Heart right ventricle (tissue), 16 donors: ENCODE data around the gene OR52A1. TPM values are rescaled to one million over a fixed set of nuclear protein-coding genes. Genes with fewer than 3 reads are reported as not detected.

Source experiments
- ATAC-seq, 8 donors: fragments of 200-7000 bp; cut with Tn5 transposase; one replicate each; pipeline ENCODE4 v1.9.1; 2020; ENCODE audit warnings: mild to moderate bottlenecking in 8 of 8, moderate library complexity in 8 of 8, moderate number of reproducible peaks in 1 of 8
- DNase-seq, 2 donors: peaks; one replicate each; pipeline ENCODE4 v3.0.0-alpha.2; 2020
- H3K27ac ChIP-seq, 10 donors: fragments of 200-600 bp; sonication (generic) in 2 of 10; one replicate each; pipeline versions ENCODE4 v1.5.0 to v1.8.0; 2020 to 2022; ENCODE audit warnings: mild to moderate bottlenecking in 3 of 10
- H3K27me3 ChIP-seq, 7 donors: fragments of 200-600 bp; one replicate each; pipeline ENCODE4 v1.8.0; 2021 to 2022; ENCODE audit warnings: mild to moderate bottlenecking in 2 of 7
- H3K36me3 ChIP-seq, 9 donors: fragments of 200-600 bp; sonication (generic) in 1 of 9; one replicate each; pipeline versions ENCODE4 v1.5.0 to v1.8.0; 2020 to 2022; ENCODE audit warnings: mild to moderate bottlenecking in 2 of 9
- H3K4me1 ChIP-seq, 9 donors: fragments of 200-600 bp; sonication (generic) in 1 of 9; one replicate each; pipeline versions ENCODE4 v1.5.0 to v1.8.0; 2020 to 2022; ENCODE audit warnings: mild to moderate bottlenecking in 4 of 9
- H3K4me3 ChIP-seq, 10 donors: fragments of 200-600 bp; sonication (generic) in 2 of 10; one replicate each; pipeline versions ENCODE4 v1.5.0 to v1.8.0; 2020 to 2022; ENCODE audit warnings: mild to moderate bottlenecking in 7 of 10, moderate library complexity in 2 of 10
- H3K9me3 ChIP-seq, 11 donors: fragments of 200-600 bp in 10 of 11; sonication (generic) in 2 of 11; one replicate each; pipeline versions ENCODE4 v1.5.0 to v1.8.0; 2013 to 2022; ENCODE audit warnings: mild to moderate bottlenecking in 2 of 11, control low read depth in 1 of 11, moderate library complexity in 1 of 11
- WGBS, 2 donors: extraction: QIAGEN DNeasy Blood & Tissue Kit; methylation state at CpG; one replicate each; pipeline ENCODE4 v1.1.7; 2013; ENCODE audit warnings: inconsistent platforms in 1 of 2; 5-methylcytosine and 5-hydroxymethylcytosine counted together
- intact Hi-C, 10 donors: fragments of 100-400 bp; cut with DNase I; formaldehyde crosslinking; loops; one replicate each; pipeline versions ENCODE4 v1.11.1 to v1.14.2; 2022
- polyA plus RNA-seq, 2 donors: library from polyadenylated mRNA; stranded (reverse); fragments of 200-250 nt; gene quantifications; one replicate each; pipeline ENCODE4 v1.2.3, GENCODE V29; 2013
- total RNA-seq, 10 donors: library from RNA; stranded (reverse); fragmentation: NEBNext Ultra II Directional in 3 of 10; extraction: Animal tissue kit (Norgen Biotek cat#: 25700) in 3 of 10; gene quantifications; one replicate each; pipeline versions ENCODE4 v1.2.1 to v1.2.4, GENCODE V29; 2021 to 2023
- TF ChIP-seq, protein P1 (sequence below), 9 donors: fragments of 200-600 bp; sonication (generic) in 2 of 9; IDR thresholded peaks; one replicate each; pipeline versions ENCODE4 v1.5.0 to v1.8.0; 2021 to 2022; ENCODE audit warnings: antibody characterized with exemption in 9 of 9, mild to moderate bottlenecking in 5 of 9, moderate library complexity in 1 of 9
- donor health status: Arrhythmogenic right ventricular cardiomyopathy.
- donor health status: ischemic (EF 13 %, LVEDD 7.1; RV severe dilation, severe dysfunction).
- donor health status: healthy with polysubstance abuse.
- donor health status: DM: no; HTN: yes; CAD: no.
- donor health status: DM: no; HTN: no; CAD: no.
- donor health status: ischemic (EF 25% LVEDD 6.9; RV normal size, moderate dysfunction).
- donor health status: ischemic (EF 25% LVEDD 5.7; RV mildly dilated, moderate dysfunction).
- donor health status: healthy.
- donor health status: DM: yes; HTN: yes; CAD: no.
- donor health status: Ischemic cardiomyopathy.
- donor health status: ischemic (EF 35%, LVEDD 5.7; RV mildly dilated, moderate dysfunction).
- donor health status: nonischemic (EF 11% LVEDD 7.7; RV severe dilation, severe dysfunction).
- donor health status: DM: yes; HTN: yes; CAD: no.
- donor health status: PGD.
- donor health status: ischemic (EF 29% LVEDD 5.4; RV normal size, mild dysfunction).
- donor health status: nonischemic (EF 23%, LVEDD 6.1; RV moderate dilation, normal function).

Gene OR52A1
- total and polyA plus RNA-seq, 12 donors = not detected

DNA sequence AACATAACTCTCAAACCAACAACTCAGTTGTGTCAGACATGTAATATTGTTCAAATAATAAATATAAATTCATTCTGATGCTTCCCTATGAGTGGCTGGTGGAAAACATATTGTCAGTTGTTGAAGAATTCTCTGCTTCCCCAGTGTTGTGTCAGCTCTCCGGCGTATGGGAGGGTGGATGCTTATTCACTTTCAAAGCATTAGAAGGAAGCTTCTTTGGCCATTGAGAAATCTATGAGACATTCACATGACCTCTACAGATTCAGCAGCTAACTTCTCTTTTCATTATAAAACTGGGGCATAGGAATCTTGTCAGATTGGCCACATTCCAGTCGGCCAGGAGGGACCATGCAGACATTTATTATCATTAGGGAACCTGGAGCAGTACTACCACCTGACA lies 43.0 kb upstream of the OR52A1 start:
- TF ChIP-seq, protein P1, sequence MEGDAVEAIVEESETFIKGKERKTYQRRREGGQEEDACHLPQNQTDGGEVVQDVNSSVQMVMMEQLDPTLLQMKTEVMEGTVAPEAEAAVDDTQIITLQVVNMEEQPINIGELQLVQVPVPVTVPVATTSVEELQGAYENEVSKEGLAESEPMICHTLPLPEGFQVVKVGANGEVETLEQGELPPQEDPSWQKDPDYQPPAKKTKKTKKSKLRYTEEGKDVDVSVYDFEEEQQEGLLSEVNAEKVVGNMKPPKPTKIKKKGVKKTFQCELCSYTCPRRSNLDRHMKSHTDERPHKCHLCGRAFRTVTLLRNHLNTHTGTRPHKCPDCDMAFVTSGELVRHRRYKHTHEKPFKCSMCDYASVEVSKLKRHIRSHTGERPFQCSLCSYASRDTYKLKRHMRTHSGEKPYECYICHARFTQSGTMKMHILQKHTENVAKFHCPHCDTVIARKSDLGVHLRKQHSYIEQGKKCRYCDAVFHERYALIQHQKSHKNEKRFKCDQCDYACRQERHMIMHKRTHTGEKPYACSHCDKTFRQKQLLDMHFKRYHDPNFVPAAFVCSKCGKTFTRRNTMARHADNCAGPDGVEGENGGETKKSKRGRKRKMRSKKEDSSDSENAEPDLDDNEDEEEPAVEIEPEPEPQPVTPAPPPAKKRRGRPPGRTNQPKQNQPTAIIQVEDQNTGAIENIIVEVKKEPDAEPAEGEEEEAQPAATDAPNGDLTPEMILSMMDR (IDR thresholded peaks at IDR 0.05) = no peak
- DNase-seq (no peak), ATAC-seq (no peak)
- intact Hi-C loops = no loop called here
- Histone ChIP-seq H3K36me3 (no peaks in the 10 kb centered on the region), H3K4me3 (no peak overlapping the region), H3K27me3 (peaks cover 0 to 11% (median 0%) of the 10 kb centered on the region in 7 donors), H3K27ac (no peak overlapping the region), H3K9me3 (peaks cover 0 to 2% (median 0%) of the 10 kb centered on the region in 11 donors), H3K4me1 (no peaks in the 10 kb centered on the region)
- WGBS, 2 donors = 66 to 71% methylated on average over 3 of the region's 3 CpGs

DNA sequence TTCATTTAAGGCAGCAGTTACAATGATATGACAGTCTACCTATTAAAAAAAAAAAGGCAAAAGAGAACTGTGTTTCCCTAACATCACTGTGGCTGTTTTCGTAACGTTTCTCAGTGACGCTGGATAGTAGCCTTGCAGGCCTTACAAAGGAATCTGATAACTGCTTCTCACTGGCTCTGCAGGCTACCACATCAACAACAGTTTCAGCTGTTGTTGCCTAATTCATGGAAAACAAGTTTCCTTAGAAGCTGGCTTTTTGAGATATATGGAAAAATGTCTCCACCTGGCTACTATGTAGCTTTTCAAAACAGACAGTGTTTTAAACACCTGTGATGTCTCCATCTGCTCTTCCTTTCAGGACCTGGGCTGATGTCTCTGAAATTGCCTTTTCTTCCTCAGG lies 42.2 kb upstream of the OR52A1 start:
- Histone ChIP-seq H3K36me3 (no peaks in the 10 kb centered on the region), H3K27me3 (peaks cover 0 to 4% (median 0%) of the 10 kb centered on the region in 7 donors), H3K27ac (no peak overlapping the region), H3K4me1 (no peaks in the 10 kb centered on the region), H3K4me3 (no peak overlapping the region), H3K9me3 (peaks cover 0 to 7% (median 0%) of the 10 kb centered on the region in 11 donors)
- TF ChIP-seq, protein P1 (IDR thresholded peaks at IDR 0.05) = no peak
- DNase-seq = no peak
- intact Hi-C loops = no loop called here
- WGBS, 2 donors = 58 to 63% methylated on average over 3 of the region's 3 CpGs
- no peak for ATAC-seq

DNA sequence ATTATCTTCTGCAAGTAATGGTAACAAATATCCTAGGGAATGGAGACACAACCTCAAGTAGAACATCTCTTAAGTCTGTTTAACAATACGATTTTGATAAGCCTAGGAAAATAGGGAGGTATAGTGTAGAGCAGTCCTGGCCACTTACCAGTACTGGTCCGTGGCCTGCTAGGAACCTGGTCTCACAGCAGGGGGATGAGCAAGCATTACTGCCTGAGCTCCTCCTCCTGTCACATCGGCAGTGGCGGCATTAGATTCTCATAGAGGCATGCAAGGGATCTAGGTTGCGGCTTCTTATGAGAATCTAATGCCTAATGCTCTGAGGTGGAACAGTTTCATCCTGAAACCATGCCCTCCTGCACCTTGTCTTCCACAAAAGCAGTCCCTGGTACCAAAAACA lies 41.5 kb upstream of the OR52A1 start:
- H3K4me1 ChIP-seq = no peaks in the 10 kb centered on the region
- H3K4me3 ChIP-seq = no peak overlapping the region
- WGBS, 2 donors = 60 to 61% methylated on average over 5 of the region's 5 CpGs
- intact Hi-C loops = no loop called here
- no peaks in the 10 kb centered on the region for H3K36me3 ChIP-seq
- peaks cover 0 to 7% (median 0%) of the 10 kb centered on the region in 11 donors for H3K9me3 ChIP-seq
- DNase-seq (no peak), ATAC-seq (no peak)
- TF ChIP-seq, protein P1 (IDR thresholded peaks at IDR 0.05) = no peak
- no peak overlapping the region for H3K27ac ChIP-seq
- H3K27me3 ChIP-seq = no peaks in the 10 kb centered on the region

DNA sequence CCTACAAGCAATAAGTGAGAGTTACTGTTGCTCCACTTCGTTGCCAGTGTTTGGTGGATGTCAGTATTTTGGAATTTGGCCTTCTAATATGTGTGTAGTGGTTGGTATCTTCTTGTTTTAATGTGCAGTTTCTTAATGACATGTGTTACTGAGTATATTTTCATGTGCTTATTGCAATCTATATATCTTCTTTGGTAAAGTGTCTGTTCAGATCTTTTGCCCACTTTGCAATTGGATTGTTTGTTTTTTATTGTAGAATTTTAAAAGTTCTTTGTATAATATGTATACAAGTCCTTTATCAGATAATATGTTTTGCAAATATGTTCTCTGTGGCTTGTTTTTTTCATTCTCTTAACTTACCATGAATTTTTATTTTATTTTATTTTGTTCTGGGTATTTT lies 38.2 kb upstream of the OR52A1 start:
- Histone ChIP-seq H3K27ac (no peak overlapping the region), H3K4me1 (no peaks in the 10 kb centered on the region), H3K27me3 (no peaks in the 10 kb centered on the region), H3K9me3 (peaks cover 0 to 8% (median 0%) of the 10 kb centered on the region in 11 donors), H3K4me3 (no peak overlapping the region), H3K36me3 (no peaks in the 10 kb centered on the region)
- intact Hi-C loops = no loop called here
- ATAC-seq = no peak
- TF ChIP-seq, protein P1 (IDR thresholded peaks at IDR 0.05) = no peak
- no peak for DNase-seq
- 0 to 30% methylated on average over 1 of the region's 1 CpG for WGBS, 2 donors
